C4-2B (cell line): ENCODE data around the gene GTF3C5.

Experiments
- CTCF ChIP-seq: fragments of 450-650 bp; conservative IDR thresholded peaks from 2 replicates; pipeline ENCODE4 v1.5.1; 2017; ENCODE audit warnings: mild to moderate bottlenecking
- ZFX ChIP-seq: fragments of 450-650 bp; IDR thresholded peaks from 2 replicates; pipeline ENCODE4 v1.6.1; 2017

GRCh38 chr9:133048595-133048994 is 17.8 kb downstream of the GTF3C5 start:
- TF ChIP-seq CTCF (no peak; the same call in 1 of the 2 replicates), ZFX (no peak)
